Fibroblast of lung (primary cell): ENCODE results near the gene ACER3. TPM values are rescaled to one million over a fixed set of nuclear protein-coding genes. Genes with fewer than 3 reads are reported as not detected.
"Not testable (repeated sequence)": the region's sequence is repeated elsewhere in the genome, so short reads cannot be mapped to it uniquely, and the experiment has no call there.

ENCODE experiments used
- DNase-seq, 2 donors: peaks; one replicate each; pipeline versions ENCODE4 v3.0.0 to v3.0.0-alpha.2; 2010; ENCODE audit warnings: low read depth in 2 of 2
- H2AFZ ChIP-seq: 2 replicates; pipeline ENCODE4 v1.5.1; 2012; ENCODE audit warnings: low read length, control low read depth, inconsistent platforms
- H3K27ac ChIP-seq: 2 replicates; pipeline ENCODE4 v1.5.1; 2011; ENCODE audit warnings: low read length, control low read depth; ENCODE audit not compliant: insufficient read depth
- H3K27me3 ChIP-seq: 2 replicates; pipeline ENCODE4 v1.5.1; 2011; ENCODE audit warnings: mild to moderate bottlenecking, low read length; ENCODE audit not compliant: control insufficient read depth, insufficient read depth
- H3K36me3 ChIP-seq: 2 replicates; pipeline ENCODE4 v1.5.1; 2011; ENCODE audit warnings: low read length; ENCODE audit not compliant: control insufficient read depth, insufficient read depth
- H3K4me1 ChIP-seq: 2 replicates; pipeline ENCODE4 v1.5.1; 2011; ENCODE audit warnings: low read length; ENCODE audit not compliant: control insufficient read depth, insufficient read depth; ENCODE audit errors: extremely low read depth
- H3K4me2 ChIP-seq: 2 replicates; pipeline ENCODE4 v1.5.1; 2011; ENCODE audit warnings: low read length, control low read depth; ENCODE audit not compliant: insufficient read depth; ENCODE audit errors: extremely low read depth
- H3K4me3 ChIP-seq, 4 experiments: fragments of 200-600 bp in 1 of 4; sonication (generic) in 1 of 4; replicated peaks in 1 of 4; 2 replicates each; pipeline ENCODE4 v1.5.1; 2011 to 2016; ENCODE audit warnings: low read length in 4 of 4, low read depth in 3 of 4, mild to moderate bottlenecking in 3 of 4, control low read depth in 2 of 4, inconsistent platforms in 1 of 4, mixed read lengths in 1 of 4; ENCODE audit not compliant: insufficient read depth in 1 of 4; ENCODE audit errors: control extremely low read depth in 1 of 4
- H3K79me2 ChIP-seq: 2 replicates; pipeline ENCODE4 v1.5.1; 2012; ENCODE audit warnings: mild to moderate bottlenecking, low read length, inconsistent platforms; ENCODE audit not compliant: control insufficient read depth, insufficient read depth
- H3K9ac ChIP-seq: 2 replicates; pipeline ENCODE4 v1.5.1; 2011; ENCODE audit warnings: mild to moderate bottlenecking, low read length, control low read depth; ENCODE audit not compliant: insufficient read depth
- H3K9me3 ChIP-seq: 2 replicates; pipeline ENCODE4 v1.5.1; 2012; ENCODE audit warnings: low read depth, low read length; ENCODE audit not compliant: control insufficient read depth, insufficient read depth
- H4K20me1 ChIP-seq: 2 replicates; pipeline ENCODE4 v1.5.1; 2011; ENCODE audit warnings: low read length; ENCODE audit not compliant: control insufficient read depth, insufficient read depth; ENCODE audit errors: extremely low read depth
- CTCF ChIP-seq, 2 donors: IDR thresholded peaks in 1 of 2; conservative IDR thresholded peaks in 1 of 2; 1 replicate in 1 of 2; 2 replicates in 1 of 2; pipeline ENCODE4 v1.5.1; 2011 to 2012; ENCODE audit warnings: low read length in 2 of 2, control low read depth in 1 of 2, inconsistent platforms in 1 of 2, low read depth in 1 of 2, mild to moderate bottlenecking in 1 of 2
- EZH2 ChIP-seq: IDR thresholded peaks from 2 replicates; pipeline ENCODE4 v1.5.1; 2012; ENCODE audit warnings: low read length, control low read depth, mild to moderate bottlenecking; ENCODE audit errors: missing control alignments
- polyA plus RNA-seq, 2 donors: library from polyadenylated mRNA; depleted of rRNA in 1 of 2; stranded (reverse) in 1 of 2; unstranded in 1 of 2; fragments of >200 nt; gene quantifications; 2 replicates each; pipeline ENCODE4 v1.2.1, GENCODE V29; 2011 to 2012; ENCODE audit warnings: missing spikeins in 1 of 2
- total RNA-seq: library from RNA; depleted of rRNA; stranded (reverse); fragments of >200 nt; gene quantifications from 2 replicates; pipeline ENCODE4 v1.2.1, GENCODE V29; 2014

Gene ACER3
- total and polyA plus RNA-seq, 2 donors (not counting 1 experiment from before 2014, with no cell fraction given): 6.1 to 22.3 TPM

GRCh38 chr11:77058900-77059299 is 198.2 kb downstream of the ACER3 start:
- Histone ChIP-seq H4K20me1 (no peaks in the 10 kb centered on the region), H3K9ac (no peak overlapping the region), H3K4me3 (no peak overlapping the region), H3K4me1 (no peaks in the 10 kb centered on the region), H3K36me3 (no peaks in the 10 kb centered on the region), H3K27me3 (peaks cover 5% of the 10 kb centered on the region), H3K79me2 (no peaks in the 10 kb centered on the region), H3K4me2 (no peak overlapping the region), H2AFZ (no peak overlapping the region), H3K9me3 (no peaks in the 10 kb centered on the region), H3K27ac (no peak overlapping the region)
- DNase-seq: no peak
- TF ChIP-seq EZH2 (no peak), CTCF (conservative IDR thresholded peaks at IDR 0.05 in 1 of 2, IDR thresholded peaks at IDR 0.05 in 1 of 2; ENCODE audit: low read depth in 1 of 2, low read length in 2 of 2) (no peak)

- Histone ChIP-seq H3K9me3 (no peaks in the 10 kb centered on the region), H3K9ac (no peak overlapping the region), H3K4me2 (no peak overlapping the region), H3K36me3 (no peaks in the 10 kb centered on the region), H3K4me3 (no peak overlapping the region), H3K27me3 (peaks cover 5% of the 10 kb centered on the region), H2AFZ (no peak overlapping the region), H3K79me2 (no peaks in the 10 kb centered on the region), H4K20me1 (no peaks in the 10 kb centered on the region), H3K27ac (no peak overlapping the region), H3K4me1 (no peaks in the 10 kb centered on the region)
- no peak for DNase-seq
- TF ChIP-seq CTCF (conservative IDR thresholded peaks at IDR 0.05 in 1 of 2, IDR thresholded peaks at IDR 0.05 in 1 of 2; ENCODE audit: low read depth in 1 of 2, low read length in 2 of 2): no peak
- no peak for TF ChIP-seq EZH2
Measured at GRCh38 chr11:77059806-77060205, 199.1 kb downstream of the ACER3 start.

- Histone ChIP-seq H3K4me3 (no peak overlapping the region), H3K9ac (no peak overlapping the region), H4K20me1 (no peaks in the 10 kb centered on the region), H3K4me1 (no peaks in the 10 kb centered on the region), H3K27ac (no peak overlapping the region), H3K4me2 (no peak overlapping the region), H3K79me2 (no peaks in the 10 kb centered on the region), H3K27me3 (peaks cover 5% of the 10 kb centered on the region), H3K9me3 (no peaks in the 10 kb centered on the region), H3K36me3 (no peaks in the 10 kb centered on the region), H2AFZ (no peak overlapping the region)
- TF ChIP-seq EZH2: no peak
- no peak for TF ChIP-seq CTCF (conservative IDR thresholded peaks at IDR 0.05 in 1 of 2, IDR thresholded peaks at IDR 0.05 in 1 of 2; ENCODE audit: low read depth in 1 of 2, low read length in 2 of 2)
- DNase-seq: no peak
Measured at GRCh38 chr11:77060234-77060633, 199.5 kb downstream of the ACER3 start.

GRCh38 chr11:77061258-77061657 is 200.5 kb downstream of the ACER3 start:
- not testable (repeated sequence) for H3K27me3 ChIP-seq, H3K4me1 ChIP-seq, DNase-seq, H3K9ac ChIP-seq, H2AFZ ChIP-seq, H4K20me1 ChIP-seq, H3K4me3 ChIP-seq, H3K9me3 ChIP-seq, H3K4me2 ChIP-seq, H3K36me3 ChIP-seq, H3K79me2 ChIP-seq, H3K27ac ChIP-seq
